HG03432 (cell line): ENCODE measurements around the gene WWTR1.

Source experiments
- ATAC-seq: cut with Tn5 transposase; IDR thresholded peaks from one replicate; pipeline ENCODE4 v1.9.1; 2021; ENCODE audit warnings: mild to moderate bottlenecking, moderate library complexity; ENCODE audit not compliant: unreplicated experiment

WWTR1 gene

GRCh38 chr3:149502438-149502837, 155.4 kb downstream of the WWTR1 start:
- no peak for ATAC-seq

GRCh38 chr3:149501524-149501923, 156.3 kb downstream of the WWTR1 start:
- no peak for ATAC-seq

GRCh38 chr3:149497966-149498670, 159.7 kb downstream of the WWTR1 start:
- ATAC-seq, result no peak

GRCh38 chr3:149496891-149497290, 160.9 kb downstream of the WWTR1 start:
- ATAC-seq, result no peak

- ATAC-seq, result no peak
Observed at GRCh38 chr3:149495581-149496125, 162.2 kb downstream of the WWTR1 start.

GRCh38 chr3:149494759-149495580, 162.9 kb downstream of the WWTR1 start:
- no peak for ATAC-seq

GRCh38 chr3:149494022-149494758, 163.6 kb downstream of the WWTR1 start:
- no peak for ATAC-seq

GRCh38 chr3:149493315-149494021, 164.4 kb downstream of the WWTR1 start:
- no peak for ATAC-seq

- no peak for ATAC-seq
Observed at GRCh38 chr3:149490260-149490971, 167.4 kb downstream of the WWTR1 start.

- no peak for ATAC-seq
Observed at GRCh38 chr3:149489060-149489690, 168.7 kb downstream of the WWTR1 start.

- ATAC-seq, result peak; percentile 78
Observed at GRCh38 chr3:149487598-149488197, 170.1 kb downstream of the WWTR1 start.

GRCh38 chr3:149486726-149487125, 171.1 kb downstream of the WWTR1 start:
- ATAC-seq, result no peak

- ATAC-seq, result no peak
Observed at GRCh38 chr3:149481491-149481890, 176.3 kb downstream of the WWTR1 start.

- ATAC-seq, result no peak
Observed at GRCh38 chr3:149481056-149481455, 176.8 kb downstream of the WWTR1 start.

- peak; percentile 95 for ATAC-seq
Observed at GRCh38 chr3:149480326-149481017, 177.4 kb downstream of the WWTR1 start.

- no peak for ATAC-seq
Observed at GRCh38 chr3:149479621-149480325, 178.1 kb downstream of the WWTR1 start.

- ATAC-seq, result no peak
Observed at GRCh38 chr3:149476225-149476624, 181.6 kb downstream of the WWTR1 start.
